OCI-LY7 (cell line): ENCODE data around the gene ASIC2. TPM values are rescaled to one million over a fixed set of nuclear protein-coding genes. Genes with fewer than 3 reads are reported as not detected.

Experiments used
- BruUV-seq: library from RNA; stranded (reverse); fragments of 400-500 nt; replicated peaks from 2 replicates; lab custom pipeline; 2021; lab: Mats Ljungman, UMichigan
- CTCF ChIA-PET: fragments of 300-600 bp; sonication (Branson Sonifier 250); formaldehyde crosslinking; loops from one replicate; lab custom pipeline; 2022; ENCODE audit warnings: antibody characterized with exemption; ENCODE audit not compliant: unreplicated experiment; lab: Charles Lee
- POLR2A ChIA-PET: fragments of 300-600 bp; sonication (Branson Sonifier 250); formaldehyde crosslinking; loops from one replicate; lab custom pipeline; 2022; ENCODE audit warnings: antibody characterized with exemption; lab: Charles Lee
- DNase-seq: peaks from one replicate; pipeline ENCODE4 v3.0.0-alpha.2; 2015; ENCODE audit warnings: low spot score
- H2AFZ ChIP-seq: fragments of 200-600 bp; sonication (generic), shearing (Covaris generic); 2 replicates; pipeline ENCODE4 v1.6.1; 2014; ENCODE audit warnings: mild to moderate bottlenecking, antibody characterized with exemption, low read length, moderate library complexity
- H3K27ac ChIP-seq: fragments of 200-600 bp; sonication (generic); 2 replicates; pipeline ENCODE4 v1.5.1; 2014; ENCODE audit warnings: mixed run types, low read depth, mild to moderate bottlenecking, moderate library complexity, low read length, inconsistent platforms; ENCODE audit not compliant: poor library complexity, severe bottlenecking
- H3K36me3 ChIP-seq: fragments of 200-600 bp; sonication (generic); 2 replicates; pipeline ENCODE4 v1.6.1; 2014; ENCODE audit warnings: mild to moderate bottlenecking, antibody characterized with exemption, low read length, moderate library complexity, mixed read lengths; ENCODE audit not compliant: insufficient read depth
- H3K4me1 ChIP-seq: fragments of 200-600 bp; sonication (generic); 2 replicates; pipeline ENCODE4 v1.5.1; 2014; ENCODE audit warnings: mild to moderate bottlenecking, low read length; ENCODE audit not compliant: insufficient read depth, poor library complexity, severe bottlenecking
- H3K4me2 ChIP-seq: fragments of 200-600 bp; sonication (generic); 2 replicates; pipeline ENCODE4 v1.6.1; 2014; ENCODE audit warnings: mild to moderate bottlenecking, low read length
- H3K4me3 ChIP-seq: fragments of 200-600 bp; sonication (generic); 2 replicates; pipeline ENCODE4 v1.5.1; 2014; ENCODE audit warnings: mild to moderate bottlenecking, low read depth, low read length; ENCODE audit not compliant: poor library complexity, severe bottlenecking
- H3K79me2 ChIP-seq: fragments of 200-600 bp; sonication (generic); 2 replicates; pipeline ENCODE4 v1.6.1; 2016; ENCODE audit warnings: low read depth, mild to moderate bottlenecking, low read length, moderate library complexity, mixed read lengths; ENCODE audit not compliant: insufficient read depth
- H3K9me2 ChIP-seq: fragments of 200-600 bp; sonication (generic); 2 replicates; pipeline ENCODE4 v1.6.1; 2016; ENCODE audit warnings: mild to moderate bottlenecking, low read length, mixed read lengths; ENCODE audit not compliant: insufficient read depth
- H3K9me3 ChIP-seq: fragments of 200-600 bp; sonication (generic); 2 replicates; pipeline ENCODE4 v1.6.1; 2014; ENCODE audit warnings: mild to moderate bottlenecking, mixed run types, low read length, mixed read lengths
- H4K20me1 ChIP-seq: fragments of 200-600 bp; sonication (generic); 2 replicates; pipeline ENCODE4 v1.6.1; 2014; ENCODE audit warnings: mild to moderate bottlenecking, antibody characterized with exemption, low read length, moderate library complexity, mixed read lengths; ENCODE audit not compliant: insufficient read depth
- CTCF ChIP-seq: fragments of 200-600 bp; sonication (generic); conservative IDR thresholded peaks from 2 replicates; pipeline ENCODE4 v1.5.1; 2014; ENCODE audit warnings: mild to moderate bottlenecking, antibody characterized with exemption, low read length, moderate library complexity, mixed read lengths
- EZH2phosphoT487 ChIP-seq: fragments of 200-600 bp; sonication (generic); IDR thresholded peaks from 2 replicates; pipeline ENCODE4 v1.6.1; 2018; ENCODE audit warnings: low read depth, borderline replicate concordance, mild to moderate bottlenecking, mixed run types, antibody characterized with exemption, low read length, moderate library complexity, mixed read lengths
- intact Hi-C: fragments of 100-400 bp; cut with micrococcal nuclease; formaldehyde crosslinking; loops from one replicate; pipeline ENCODE4 v1.10.0; 2022; ENCODE audit not compliant: unreplicated experiment
- total RNA-seq, 2 experiments: library from RNA; depleted of rRNA in 1 of 2; stranded (reverse); fragments of >200 nt in 1 of 2; shearing (Covaris generic) in 1 of 2; gene quantifications; 2 replicates each; pipeline ENCODE4 v1.2.3, GENCODE V29; 2014 to 2022

Gene ASIC2
- total RNA-seq, 2 experiments from 2014 or later = not detected

GRCh38 chr17:33277436-33278100 is 15.5 kb downstream of the ASIC2 start:
- ChIA-PET POLR2A (no interaction called here), CTCF (no interaction called here)
- Histone ChIP-seq H3K9me3 (no peaks in the 10 kb centered on the region), H3K4me1 (no peaks in the 10 kb centered on the region), H3K36me3 (no peaks in the 10 kb centered on the region), H3K9me2 (no peaks in the 10 kb centered on the region), H3K79me2 (no peaks in the 10 kb centered on the region), H2AFZ (no peak overlapping the region), H4K20me1 (no peaks in the 10 kb centered on the region), H3K27ac (no peak overlapping the region), H3K4me3 (no peak overlapping the region), H3K4me2 (no peak overlapping the region)
- BruUV-seq = no TSS peak
- TF ChIP-seq EZH2phosphoT487 = no peak
- TF ChIP-seq CTCF = no peak
- intact Hi-C loops = no loop called here
- DNase-seq = no peak

DNA sequence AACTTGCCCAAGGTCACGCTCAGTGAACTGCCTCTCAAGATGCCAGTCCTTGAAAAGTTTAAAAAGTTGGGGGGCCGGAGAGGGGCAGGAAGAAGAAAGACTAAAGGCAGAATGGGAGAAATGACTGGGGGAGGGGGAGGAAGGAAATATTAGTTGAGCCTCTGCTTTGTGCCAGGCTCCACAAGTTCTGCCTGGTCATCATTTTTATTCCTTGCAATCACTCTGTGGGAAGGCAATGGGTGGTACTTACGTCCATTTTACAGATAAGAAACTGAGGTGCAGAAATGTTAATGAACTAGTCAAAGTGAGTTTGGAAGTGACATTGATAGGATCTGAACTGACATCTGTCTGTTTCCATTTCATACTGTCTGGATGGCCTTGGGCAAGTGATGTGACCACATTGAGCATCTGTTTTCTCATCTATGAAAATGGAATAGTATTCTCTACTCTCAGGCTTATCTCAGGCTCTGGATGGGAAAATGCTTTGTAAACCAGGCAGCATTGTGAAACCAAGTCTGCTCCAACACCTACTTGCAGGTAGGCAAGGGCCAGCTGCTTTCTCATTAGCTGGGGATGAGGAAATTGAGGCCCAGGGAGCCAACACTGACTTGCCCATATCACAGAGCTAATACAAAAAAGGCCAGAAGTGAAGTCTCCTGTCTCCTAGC is 19.2 kb downstream of the ASIC2 start:
- no peaks in the 10 kb centered on the region for H3K79me2 ChIP-seq
- no peaks in the 10 kb centered on the region for H3K9me3 ChIP-seq
- no peak overlapping the region for H2AFZ ChIP-seq
- ChIA-PET CTCF (no interaction called here), POLR2A (no interaction called here)
- no peak for TF ChIP-seq CTCF
- TF ChIP-seq EZH2phosphoT487 = no peak
- intact Hi-C loops = no loop called here
- BruUV-seq = no TSS peak
- H3K4me2 ChIP-seq = no peak overlapping the region
- H3K4me3 ChIP-seq = no peak overlapping the region
- no peak overlapping the region for H3K27ac ChIP-seq
- H4K20me1 ChIP-seq = no peaks in the 10 kb centered on the region
- H3K4me1 ChIP-seq = no peaks in the 10 kb centered on the region
- H3K36me3 ChIP-seq = no peaks in the 10 kb centered on the region
- no peak for DNase-seq
- H3K9me2 ChIP-seq = no peaks in the 10 kb centered on the region

DNA sequence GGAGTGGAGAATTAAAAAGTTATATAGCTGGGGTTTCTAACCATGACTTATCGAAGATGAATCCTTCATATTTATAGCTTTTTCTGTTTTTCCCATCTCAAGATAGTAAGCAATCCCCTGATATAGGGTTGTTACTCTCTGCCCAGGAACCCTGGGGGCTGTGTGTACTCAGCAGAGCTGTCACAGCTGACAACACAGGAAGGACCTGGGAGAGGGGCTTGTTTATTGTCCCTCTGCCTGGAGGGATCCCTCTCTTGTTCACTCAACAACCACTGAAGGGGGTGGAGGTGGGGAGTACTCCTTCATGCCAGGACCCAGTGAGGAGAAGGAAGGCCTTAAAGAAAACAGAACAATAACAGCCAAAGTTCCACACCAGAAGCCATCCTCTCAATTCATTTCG is 19.8 kb downstream of the ASIC2 start:
- intact Hi-C loops = no loop called here
- CTCF ChIA-PET = no interaction called here

More for the DNA sequence above, 19.8 kb downstream of the ASIC2 start:
- Histone ChIP-seq H3K27ac (no peak overlapping the region), H3K36me3 (no peaks in the 10 kb centered on the region), H3K4me1 (no peaks in the 10 kb centered on the region), H2AFZ (no peak overlapping the region), H3K4me2 (no peak overlapping the region), H3K9me3 (no peaks in the 10 kb centered on the region), H3K9me2 (no peaks in the 10 kb centered on the region), H4K20me1 (no peaks in the 10 kb centered on the region), H3K4me3 (no peak overlapping the region), H3K79me2 (no peaks in the 10 kb centered on the region)
- BruUV-seq = no TSS peak
- no peak for DNase-seq
- POLR2A ChIA-PET = interaction anchor here (0.8 kb wide), 1 partner anchor 20 kb away, joined by 3 read pairs; no protein-coding TSS in a partner anchor
- TF ChIP-seq CTCF = no peak
- TF ChIP-seq EZH2phosphoT487 = no peak
